GM21825 (cell line): ENCODE measurements around the gene CKMT2.
A peak's percentile ranks its signal among the peaks of the same experiment; 100 is the strongest.

ENCODE experiments used
- ATAC-seq: cut with Tn5 transposase; IDR thresholded peaks from one replicate; pipeline ENCODE4 v1.9.1; 2021; ENCODE audit warnings: mild to moderate bottlenecking, moderate library complexity; ENCODE audit not compliant: unreplicated experiment

Gene CKMT2

GRCh38 chr5:81233080-81233634, at the start of gene CKMT2:
Gene CKMT2 (plus strand): TSS chr5:81233322. CDS start chr5:81251133, 17,811 bp downstream.
- ATAC-seq = no peak

GRCh38 chr5:81183811-81184748, 49.0 kb upstream of the CKMT2 start:
- no peak for ATAC-seq

GRCh38 chr5:81184749-81185110, 48.4 kb upstream of the CKMT2 start:
- ATAC-seq = no peak

GRCh38 chr5:81187885-81188284, 45.2 kb upstream of the CKMT2 start:
- ATAC-seq = no peak

DNA sequence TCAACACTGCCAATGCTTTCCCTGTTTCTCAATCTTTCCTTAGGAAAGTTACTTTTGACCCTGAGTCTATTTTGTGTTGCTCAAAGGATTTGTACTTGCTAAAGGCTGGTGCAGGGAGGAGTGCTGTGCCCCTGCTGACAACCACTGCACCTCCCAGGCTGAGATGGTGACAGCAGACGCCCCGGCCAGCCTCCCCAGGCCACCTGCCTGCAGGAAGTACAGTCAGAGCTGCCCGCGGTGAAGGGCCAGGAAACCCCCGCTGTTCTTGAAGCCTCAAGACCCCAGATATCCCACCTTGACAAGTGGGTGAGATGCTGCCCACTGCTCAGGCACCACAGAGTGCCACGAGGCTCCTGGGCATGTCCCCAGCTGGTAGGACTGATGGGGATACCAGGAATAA, 44.2 kb upstream of the CKMT2 start:
- no peak for ATAC-seq

GRCh38 chr5:81189875-81190498, 43.1 kb upstream of the CKMT2 start:
- ATAC-seq = no peak

DNA sequence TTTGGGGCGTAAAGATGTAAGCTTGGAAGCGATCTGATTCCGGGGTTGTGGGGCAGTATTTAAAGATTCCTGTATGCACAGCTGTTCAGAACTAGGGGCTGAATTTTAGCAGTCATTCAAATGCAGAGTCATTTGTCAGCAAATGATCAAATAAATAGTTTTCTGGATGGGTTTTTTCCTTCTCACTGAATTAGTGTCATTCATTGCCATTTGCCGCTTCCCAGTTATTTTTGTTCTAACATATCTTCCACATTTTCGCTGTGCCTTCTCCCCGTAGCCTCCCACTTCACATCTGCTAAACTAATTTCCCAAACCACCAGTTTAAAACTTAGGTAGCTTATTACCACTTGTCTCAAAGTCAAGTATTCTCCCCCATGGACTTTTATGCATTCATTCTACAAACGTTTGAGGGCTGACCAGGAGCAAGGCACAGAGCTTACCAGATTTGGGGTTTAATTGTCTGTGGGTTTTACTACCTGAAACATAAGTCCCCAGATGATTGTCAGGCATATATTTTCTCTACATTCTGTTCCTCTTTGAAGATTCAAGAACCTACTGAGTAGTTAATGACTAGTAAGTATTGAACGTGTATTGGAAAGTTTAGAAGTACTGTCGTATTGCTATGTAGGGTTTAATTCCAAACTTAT, 41.3 kb upstream of the CKMT2 start:
- no peak for ATAC-seq

GRCh38 chr5:81192373-81192750, 40.8 kb upstream of the CKMT2 start:
- no peak for ATAC-seq

GRCh38 chr5:81194633-81195334, 38.3 kb upstream of the CKMT2 start:
- ATAC-seq = peak; percentile 96

DNA sequence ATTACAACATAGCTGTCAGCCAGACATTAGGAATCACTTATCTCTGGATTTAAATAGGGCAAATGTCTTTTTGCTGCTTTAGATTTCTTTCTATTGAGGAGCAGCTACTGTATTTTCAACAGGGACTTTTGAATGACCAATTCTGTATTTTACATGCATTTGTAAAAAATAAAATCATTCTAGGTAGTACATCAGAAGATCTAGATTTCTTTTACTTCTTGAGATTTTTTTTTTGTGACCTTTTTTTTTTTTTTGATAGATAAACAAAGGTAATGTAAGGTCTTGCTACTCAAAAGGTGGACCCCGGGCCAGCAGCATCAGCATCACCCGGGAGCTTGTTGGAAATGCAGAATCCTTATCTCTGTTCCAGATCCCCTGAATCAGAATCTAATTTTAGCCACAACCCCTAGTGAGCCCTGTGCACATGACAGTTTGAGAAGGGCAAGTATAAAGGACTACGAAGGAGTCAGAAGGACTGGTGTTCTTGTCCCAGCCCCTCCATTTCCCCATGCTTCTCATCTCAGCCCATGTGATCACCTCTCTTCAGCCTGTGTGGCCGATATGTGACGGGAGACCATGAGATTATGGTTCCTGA, 37.7 kb upstream of the CKMT2 start:
- ATAC-seq = no peak

DNA sequence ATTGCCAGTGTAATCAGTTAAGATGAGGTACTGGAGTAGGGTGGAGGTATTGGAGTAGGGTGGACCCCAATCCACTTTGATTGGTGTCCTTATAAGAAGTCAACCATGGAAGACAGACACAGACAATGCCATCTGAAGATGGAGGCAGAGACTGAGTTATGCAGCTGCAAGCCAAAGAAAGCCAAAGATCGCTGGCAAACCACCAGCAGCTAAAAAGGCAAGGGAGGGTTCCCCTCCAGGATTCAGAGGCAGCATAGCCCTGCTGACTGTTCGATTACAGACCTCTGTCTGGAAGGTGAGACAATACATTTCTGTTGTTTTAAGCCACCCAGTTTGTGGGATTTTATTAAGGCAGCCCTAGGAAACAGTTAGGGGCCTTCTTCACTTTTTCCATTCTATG, 30.5 kb upstream of the CKMT2 start:
- no peak for ATAC-seq

- no peak for ATAC-seq
Measured at GRCh38 chr5:81203729-81204128, 29.4 kb upstream of the CKMT2 start.

DNA sequence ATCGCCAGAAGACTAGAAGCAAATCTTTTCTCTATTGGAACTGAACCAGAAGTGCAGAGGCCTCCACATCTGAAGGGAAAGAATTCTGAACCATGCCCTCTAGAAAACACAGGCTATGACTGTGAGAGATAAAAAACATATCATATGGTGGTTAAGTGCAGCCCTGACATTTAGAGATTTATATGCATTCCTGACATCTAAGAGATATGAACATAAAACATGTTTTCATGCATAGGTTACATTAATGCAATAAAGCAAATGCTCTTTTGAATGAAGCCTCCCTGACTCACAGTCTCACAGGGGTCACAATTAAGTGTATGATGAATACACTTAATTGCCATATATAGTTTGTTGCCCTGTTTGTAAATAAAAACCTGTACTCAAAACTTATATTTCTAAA, 28.9 kb upstream of the CKMT2 start:
- no peak for ATAC-seq

GRCh38 chr5:81205058-81205457, 28.1 kb upstream of the CKMT2 start:
- ATAC-seq = no peak

- no peak for ATAC-seq
Measured at GRCh38 chr5:81207009-81207408, 26.1 kb upstream of the CKMT2 start.

GRCh38 chr5:81208904-81209303, 24.2 kb upstream of the CKMT2 start:
- no peak for ATAC-seq

GRCh38 chr5:81209386-81209785, 23.7 kb upstream of the CKMT2 start:
- ATAC-seq = no peak

DNA sequence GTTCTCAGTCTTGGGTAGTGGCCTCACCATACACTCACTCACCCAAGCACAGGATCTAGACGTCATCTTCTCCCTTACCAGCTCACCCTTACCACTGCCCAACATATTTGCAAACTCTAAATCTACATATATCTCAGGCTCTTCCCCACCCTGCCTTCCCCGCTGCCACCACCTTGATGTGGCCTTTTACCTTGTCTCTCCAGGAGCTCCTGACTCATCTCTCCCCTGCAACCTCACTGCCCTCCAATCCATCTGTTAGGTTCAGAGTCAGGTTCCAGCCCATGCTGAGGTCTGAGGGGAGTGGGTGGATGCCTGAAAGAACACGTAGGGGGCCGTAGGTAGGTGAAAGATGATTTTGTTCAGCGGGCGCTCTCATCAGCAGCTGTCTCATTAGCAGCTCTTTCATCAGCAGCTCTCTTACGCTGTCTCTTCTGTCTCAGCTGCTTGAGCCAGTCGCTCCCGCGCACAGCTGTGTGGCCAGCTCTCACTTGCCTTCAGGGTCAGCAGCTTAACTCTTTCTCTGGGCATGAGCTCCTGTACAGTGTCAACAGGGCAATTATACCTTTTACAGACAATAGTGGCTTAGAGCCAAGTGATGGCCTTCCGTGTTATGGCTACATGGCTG, 23.1 kb upstream of the CKMT2 start:
- no peak for ATAC-seq

DNA sequence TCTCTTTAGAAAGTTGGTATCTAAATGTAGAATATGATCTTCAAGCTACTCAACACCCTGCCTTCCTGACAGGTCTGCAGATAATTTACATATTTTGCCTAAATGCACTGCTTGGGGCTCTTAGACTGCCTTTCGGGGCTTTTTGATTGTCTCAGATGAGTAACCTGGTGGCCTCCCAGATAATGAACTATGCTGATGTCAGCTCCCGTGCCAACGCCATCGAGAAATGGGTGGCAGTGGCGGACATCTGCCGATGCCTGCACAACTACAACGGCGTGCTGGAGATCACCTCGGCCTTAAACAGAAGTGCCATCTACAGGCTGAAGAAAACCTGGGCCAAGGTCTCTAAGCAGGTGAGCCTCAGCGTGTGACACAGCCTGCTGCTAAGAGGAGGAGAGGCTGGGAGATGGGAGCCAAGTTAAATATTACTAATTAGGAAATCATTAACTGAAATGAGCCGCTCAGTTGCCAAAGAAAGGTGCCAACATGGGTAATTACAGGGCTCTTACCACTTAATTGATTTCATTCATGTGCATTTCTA, 20.8 kb upstream of the CKMT2 start:
- peak; percentile 45 for ATAC-seq

- no peak for ATAC-seq
Measured at GRCh38 chr5:81213070-81213469, 20.1 kb upstream of the CKMT2 start.
